ENCODE measurements around the gene PRH2. TPM values are rescaled to one million over a fixed set of nuclear protein-coding genes. Genes with fewer than 3 reads are reported as not detected.
A peak's percentile ranks its signal among the peaks of the same experiment; 100 is the strongest.

PRH2 gene
- total RNA-seq, 2 donors from 2014 or later: not detected

DNA sequence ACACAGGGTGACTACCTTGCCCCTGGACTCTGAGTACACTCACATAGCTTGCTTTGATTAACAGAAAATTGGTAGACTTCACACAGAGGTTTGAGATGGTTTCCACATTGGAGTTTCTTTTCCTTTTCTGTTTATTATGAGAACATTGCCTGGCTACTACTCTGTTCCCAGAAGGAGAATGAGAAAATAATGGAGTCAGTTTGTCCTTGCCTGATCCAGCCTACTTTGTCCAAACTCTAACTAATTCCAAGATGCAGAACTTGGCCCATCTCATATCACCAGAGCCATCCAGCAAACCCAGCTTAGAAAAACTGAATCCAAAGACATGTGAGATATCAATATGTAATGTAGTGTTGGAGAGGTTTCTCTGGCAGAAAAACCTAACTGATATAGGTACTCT lies 37.3 kb downstream of the PRH2 start:
- Histone ChIP-seq H3K27ac (no peak overlapping the region), H3K36me3 (replicated peaks in 1 of 2; ENCODE audit: insufficient read depth in 1 of 2, low read depth in 2 of 2) (no peaks in the 10 kb centered on the region), H3K4me3 (no peak overlapping the region), H3K4me1 (no peaks in the 10 kb centered on the region), H3K27me3 (no peaks in the 10 kb centered on the region), H3K9me3 (no peaks in the 10 kb centered on the region)
- TF ChIP-seq, protein P1, sequence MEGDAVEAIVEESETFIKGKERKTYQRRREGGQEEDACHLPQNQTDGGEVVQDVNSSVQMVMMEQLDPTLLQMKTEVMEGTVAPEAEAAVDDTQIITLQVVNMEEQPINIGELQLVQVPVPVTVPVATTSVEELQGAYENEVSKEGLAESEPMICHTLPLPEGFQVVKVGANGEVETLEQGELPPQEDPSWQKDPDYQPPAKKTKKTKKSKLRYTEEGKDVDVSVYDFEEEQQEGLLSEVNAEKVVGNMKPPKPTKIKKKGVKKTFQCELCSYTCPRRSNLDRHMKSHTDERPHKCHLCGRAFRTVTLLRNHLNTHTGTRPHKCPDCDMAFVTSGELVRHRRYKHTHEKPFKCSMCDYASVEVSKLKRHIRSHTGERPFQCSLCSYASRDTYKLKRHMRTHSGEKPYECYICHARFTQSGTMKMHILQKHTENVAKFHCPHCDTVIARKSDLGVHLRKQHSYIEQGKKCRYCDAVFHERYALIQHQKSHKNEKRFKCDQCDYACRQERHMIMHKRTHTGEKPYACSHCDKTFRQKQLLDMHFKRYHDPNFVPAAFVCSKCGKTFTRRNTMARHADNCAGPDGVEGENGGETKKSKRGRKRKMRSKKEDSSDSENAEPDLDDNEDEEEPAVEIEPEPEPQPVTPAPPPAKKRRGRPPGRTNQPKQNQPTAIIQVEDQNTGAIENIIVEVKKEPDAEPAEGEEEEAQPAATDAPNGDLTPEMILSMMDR (IDR thresholded peaks at IDR 0.05): no peak
- TF ChIP-seq POLR2A (IDR thresholded peaks at IDR 0.05): no peak
- DNase-seq (no peak), ATAC-seq (no peak)
- intact Hi-C loops (cut with DNase I): no loop called here

- no peak overlapping the region for H3K4me3 ChIP-seq
- H3K27me3 ChIP-seq: no peaks in the 10 kb centered on the region
- ATAC-seq: no peak
- intact Hi-C loops (cut with DNase I): no loop called here
- TF ChIP-seq POLR2A (IDR thresholded peaks at IDR 0.05): no peak
- TF ChIP-seq, protein P1 (IDR thresholded peaks at IDR 0.05): no peak
- no peaks in the 10 kb centered on the region for H3K36me3 ChIP-seq (replicated peaks in 1 of 2; ENCODE audit: insufficient read depth in 1 of 2, low read depth in 2 of 2)
- H3K27ac ChIP-seq: no peak overlapping the region
- H3K9me3 ChIP-seq: no peaks in the 10 kb centered on the region
- no peaks in the 10 kb centered on the region for H3K4me1 ChIP-seq
- no peak for DNase-seq
- WGBS, 2 donors: 77 to 78% methylated on average over 2 of the region's 2 CpGs
Observed at GRCh38 chr12:10967409-10967808, 38.4 kb downstream of the PRH2 start.

GRCh38 chr12:10968765-10969456 lies 39.9 kb downstream of the PRH2 start:
- Histone ChIP-seq H3K27me3 (no peaks in the 10 kb centered on the region), H3K27ac (no peak overlapping the region), H3K36me3 (replicated peaks in 1 of 2; ENCODE audit: insufficient read depth in 1 of 2, low read depth in 2 of 2) (no peaks in the 10 kb centered on the region), H3K4me1 (no peaks in the 10 kb centered on the region), H3K9me3 (no peaks in the 10 kb centered on the region), H3K4me3 (no peak overlapping the region)
- ATAC-seq (peak; percentile 45), DNase-seq (peak; percentile 19 to 34 (median 32))
- TF ChIP-seq, protein P1 (IDR thresholded peaks at IDR 0.05): no peak
- 72 to 79% methylated on average over 15 of the region's 15 CpGs for WGBS, 2 donors
- intact Hi-C loops (cut with DNase I): no loop called here

GRCh38 chr12:10974965-10975364 lies 45.9 kb downstream of the PRH2 start:
- TF ChIP-seq, protein P1 (IDR thresholded peaks at IDR 0.05): no peak
- TF ChIP-seq POLR2A (IDR thresholded peaks at IDR 0.05): no peak
- H3K27ac ChIP-seq: no peak overlapping the region
- WGBS, 2 donors: 84 to 89% methylated on average over 3 of the region's 3 CpGs
- intact Hi-C loops (cut with DNase I): no loop called here
- no peak for DNase-seq
- H3K36me3 ChIP-seq (replicated peaks in 1 of 2; ENCODE audit: insufficient read depth in 1 of 2, low read depth in 2 of 2): no peaks in the 10 kb centered on the region
- H3K4me1 ChIP-seq: no peaks in the 10 kb centered on the region
- no peaks in the 10 kb centered on the region for H3K27me3 ChIP-seq
- H3K9me3 ChIP-seq: no peaks in the 10 kb centered on the region
- ATAC-seq: no peak
- no peak overlapping the region for H3K4me3 ChIP-seq

- WGBS, 2 donors: 91 to 95% methylated on average over 5 of the region's 5 CpGs
- H3K4me3 ChIP-seq: no peak overlapping the region
- no peaks in the 10 kb centered on the region for H3K36me3 ChIP-seq (replicated peaks in 1 of 2; ENCODE audit: insufficient read depth in 1 of 2, low read depth in 2 of 2)
- no peak overlapping the region for H3K27ac ChIP-seq
- no peak for TF ChIP-seq POLR2A (IDR thresholded peaks at IDR 0.05)
- TF ChIP-seq, protein P1 (IDR thresholded peaks at IDR 0.05): no peak
- H3K27me3 ChIP-seq: no peaks in the 10 kb centered on the region
- no peaks in the 10 kb centered on the region for H3K9me3 ChIP-seq
- ATAC-seq (no peak), DNase-seq (no peak)
- H3K4me1 ChIP-seq: no peaks in the 10 kb centered on the region
- intact Hi-C loops (cut with DNase I): no loop called here
Observed at GRCh38 chr12:10982244-10982643, 53.2 kb downstream of the PRH2 start.

All from body of pancreas (tissue), 4 donors.